ENCODE results near the gene CPTP.

DNA sequence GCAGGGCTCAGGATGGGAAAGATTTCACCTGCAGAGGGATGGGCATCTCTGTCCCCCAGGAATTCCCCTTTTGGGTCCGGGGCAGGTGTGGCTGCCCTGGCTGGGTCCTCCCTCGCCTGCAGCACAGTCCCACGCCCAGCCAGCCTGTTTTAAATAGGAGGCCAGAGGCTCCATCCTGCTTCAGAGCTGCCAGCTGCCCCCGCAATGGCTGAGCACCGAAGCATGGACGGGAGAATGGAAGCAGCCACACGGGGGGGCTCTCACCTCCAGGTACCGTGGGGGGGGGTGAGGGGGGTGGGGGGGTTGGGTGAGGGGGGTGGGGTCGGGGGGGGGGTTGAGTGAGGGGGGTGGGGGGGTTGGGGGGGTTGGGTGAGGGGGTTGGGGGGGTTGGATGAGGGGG, 40.8 kb upstream of the CPTP start:
- TF ChIP-seq ZNF274 (IDR thresholded peaks at IDR 0.05; ENCODE audit: low read depth, low read length) (no peak), YY1 (IDR thresholded peaks at IDR 0.05; ENCODE audit: insufficient read depth, insufficient read length) (no peak)
